C4-2B (cell line): ENCODE results near the gene KLHL20.
"Not testable (repeated sequence)": the region's sequence is repeated elsewhere in the genome, so short reads cannot be mapped to it uniquely, and the experiment has no call there.

Experiments used
- ZFX ChIP-seq: fragments of 450-650 bp; IDR thresholded peaks from 2 replicates; pipeline ENCODE4 v1.6.1; 2017
- TF ChIP-seq, protein P1 (sequence below): fragments of 450-650 bp; conservative IDR thresholded peaks from 2 replicates; pipeline ENCODE4 v1.5.1; 2017; ENCODE audit warnings: mild to moderate bottlenecking

DNA sequence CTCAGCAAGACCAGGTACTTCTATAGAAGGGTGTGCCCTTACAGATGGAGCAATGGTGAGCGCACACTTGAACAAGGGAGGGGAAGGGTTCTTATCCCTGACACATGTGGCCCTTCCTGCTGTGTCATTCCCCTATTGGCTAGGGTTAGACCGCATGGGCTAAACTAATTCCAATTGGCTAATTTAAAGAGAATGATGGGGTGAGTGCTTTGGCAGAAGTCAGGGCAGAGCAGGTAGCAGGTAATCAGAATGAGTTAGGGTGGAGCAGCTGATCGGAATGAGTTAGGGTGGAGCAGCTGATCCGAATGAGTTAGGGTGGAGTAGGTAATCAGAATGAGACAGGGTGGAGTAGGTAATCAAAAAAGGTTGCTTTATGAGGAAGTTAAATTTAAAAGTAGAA, 30.9 kb upstream of the KLHL20 start:
- TF ChIP-seq, protein P1, sequence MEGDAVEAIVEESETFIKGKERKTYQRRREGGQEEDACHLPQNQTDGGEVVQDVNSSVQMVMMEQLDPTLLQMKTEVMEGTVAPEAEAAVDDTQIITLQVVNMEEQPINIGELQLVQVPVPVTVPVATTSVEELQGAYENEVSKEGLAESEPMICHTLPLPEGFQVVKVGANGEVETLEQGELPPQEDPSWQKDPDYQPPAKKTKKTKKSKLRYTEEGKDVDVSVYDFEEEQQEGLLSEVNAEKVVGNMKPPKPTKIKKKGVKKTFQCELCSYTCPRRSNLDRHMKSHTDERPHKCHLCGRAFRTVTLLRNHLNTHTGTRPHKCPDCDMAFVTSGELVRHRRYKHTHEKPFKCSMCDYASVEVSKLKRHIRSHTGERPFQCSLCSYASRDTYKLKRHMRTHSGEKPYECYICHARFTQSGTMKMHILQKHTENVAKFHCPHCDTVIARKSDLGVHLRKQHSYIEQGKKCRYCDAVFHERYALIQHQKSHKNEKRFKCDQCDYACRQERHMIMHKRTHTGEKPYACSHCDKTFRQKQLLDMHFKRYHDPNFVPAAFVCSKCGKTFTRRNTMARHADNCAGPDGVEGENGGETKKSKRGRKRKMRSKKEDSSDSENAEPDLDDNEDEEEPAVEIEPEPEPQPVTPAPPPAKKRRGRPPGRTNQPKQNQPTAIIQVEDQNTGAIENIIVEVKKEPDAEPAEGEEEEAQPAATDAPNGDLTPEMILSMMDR: not testable (repeated sequence)
- not testable (repeated sequence) for TF ChIP-seq ZFX
